Measurements from ENCODE around the gene CUL1. TPM values are rescaled to one million over a fixed set of nuclear protein-coding genes. Genes with fewer than 3 reads are reported as not detected.

CUL1 gene
- total RNA-seq, 1 experiment from 2014 or later, result 53.1 TPM

GRCh38 chr7:148722340-148723165 is 23.9 kb downstream of the CUL1 start:
- Histone ChIP-seq H3K9me3 (ENCODE audit: control insufficient read depth in 1 of 2, insufficient read depth in 1 of 2, low read depth in 1 of 2, low read length in 2 of 2) (no peaks in the 10 kb centered on the region), H3K79me2 (ENCODE audit: insufficient read depth, low read length) (peaks cover 100% of the 10 kb centered on the region), H3K4me1 (ENCODE audit: control insufficient read depth in 1 of 2, insufficient read depth in 2 of 2, low read length in 2 of 2) (peaks cover 0 to 8% of the 10 kb centered on the region in 2 experiments; a peak in 2 of 4 replicates), H3K9me2 (ENCODE audit: insufficient read depth) (no peaks in the 10 kb centered on the region), H3K27me3 (ENCODE audit: insufficient read depth, low read length) (no peaks in the 10 kb centered on the region), H3K9ac (ENCODE audit: low read length) (no peak overlapping the region), H3K27ac (ENCODE audit: low read depth, low read length) (no peak overlapping the region), H2AFZ (ENCODE audit: low read depth, low read length, poor library complexity, severe bottlenecking) (no peak overlapping the region), H3K36me3 (ENCODE audit: control insufficient read depth in 1 of 2, insufficient read depth in 2 of 2, low read length in 2 of 2) (no peaks in the 10 kb centered on the region), H3K4me2 (ENCODE audit: low read length) (no peak overlapping the region), H4K20me1 (ENCODE audit: insufficient read depth) (peaks cover 37% of the 10 kb centered on the region), H3K4me3 (replicated peaks in 1 of 2; ENCODE audit: low read depth in 1 of 2, low read length in 2 of 2) (no peak overlapping the region)
- ATAC-seq (no peak), DNase-seq (ENCODE audit: low read depth, low spot score) (no peak)
- RAD21 ChIA-PET (ENCODE audit: low non-redundant PET in 1 of 2, low total read pairs in 2 of 2, uncharacterized antibody in 2 of 2, unreplicated experiment in 2 of 2), result no interaction called here
- POLR2A ChIA-PET, result no interaction called here
- TF ChIP-seq ATF3 (IDR thresholded peaks at IDR 0.05) (no peak), JUND (IDR thresholded peaks at IDR 0.05) (no peak), EZH2phosphoT487 (IDR thresholded peaks at IDR 0.05; ENCODE audit: borderline replicate concordance) (no peak), CBX3 (IDR thresholded peaks at IDR 0.05; ENCODE audit: low read depth) (no peak), RAD21 (IDR thresholded peaks at IDR 0.05; ENCODE audit: low read depth) (no peak), CTCF (IDR thresholded peaks at IDR 0.05 in 2 of 3, conservative IDR thresholded peaks at IDR 0.05 in 1 of 3; ENCODE audit: borderline replicate concordance in 1 of 3, insufficient read depth in 1 of 3, low read depth in 2 of 3, low read length in 2 of 3) (no peak), ZNF274 (IDR thresholded peaks at IDR 0.05; ENCODE audit: low read depth, low read length) (no peak), ZFX (IDR thresholded peaks at IDR 0.05) (no peak), CEBPB (IDR thresholded peaks at IDR 0.05; ENCODE audit: low read depth) (no peak), EZH2 (IDR thresholded peaks at IDR 0.05) (no peak), FOSL1 (IDR thresholded peaks at IDR 0.05; ENCODE audit: low read depth) (no peak)
- TF ChIP-seq, protein P1, sequence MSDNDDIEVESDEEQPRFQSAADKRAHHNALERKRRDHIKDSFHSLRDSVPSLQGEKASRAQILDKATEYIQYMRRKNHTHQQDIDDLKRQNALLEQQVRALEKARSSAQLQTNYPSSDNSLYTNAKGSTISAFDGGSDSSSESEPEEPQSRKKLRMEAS (IDR thresholded peaks at IDR 0.05), result no peak
- BruUV-seq (replicated peaks), result no TSS peak
- intact Hi-C loops (cut with micrococcal nuclease), result no loop called here
- CTCF ChIA-PET, result no interaction called here

Measured in HCT116 (cell line).